KBM-7 (cell line): ENCODE results near the gene KIF13A.

Experiments used
- DNase-seq: peaks from one replicate; pipeline ENCODE4 v3.0.0-alpha.2; 2015
- in situ Hi-C: fragments of 300-500 bp; cut with MboI; formaldehyde crosslinking; loops from 2 replicates; pipeline ENCODE4 v1.14.3; 2020; ENCODE audit warnings: low sequenced_read_pairs, low pct_unique_long_range_greater_than_20kb, mixed read lengths

Gene KIF13A

DNA sequence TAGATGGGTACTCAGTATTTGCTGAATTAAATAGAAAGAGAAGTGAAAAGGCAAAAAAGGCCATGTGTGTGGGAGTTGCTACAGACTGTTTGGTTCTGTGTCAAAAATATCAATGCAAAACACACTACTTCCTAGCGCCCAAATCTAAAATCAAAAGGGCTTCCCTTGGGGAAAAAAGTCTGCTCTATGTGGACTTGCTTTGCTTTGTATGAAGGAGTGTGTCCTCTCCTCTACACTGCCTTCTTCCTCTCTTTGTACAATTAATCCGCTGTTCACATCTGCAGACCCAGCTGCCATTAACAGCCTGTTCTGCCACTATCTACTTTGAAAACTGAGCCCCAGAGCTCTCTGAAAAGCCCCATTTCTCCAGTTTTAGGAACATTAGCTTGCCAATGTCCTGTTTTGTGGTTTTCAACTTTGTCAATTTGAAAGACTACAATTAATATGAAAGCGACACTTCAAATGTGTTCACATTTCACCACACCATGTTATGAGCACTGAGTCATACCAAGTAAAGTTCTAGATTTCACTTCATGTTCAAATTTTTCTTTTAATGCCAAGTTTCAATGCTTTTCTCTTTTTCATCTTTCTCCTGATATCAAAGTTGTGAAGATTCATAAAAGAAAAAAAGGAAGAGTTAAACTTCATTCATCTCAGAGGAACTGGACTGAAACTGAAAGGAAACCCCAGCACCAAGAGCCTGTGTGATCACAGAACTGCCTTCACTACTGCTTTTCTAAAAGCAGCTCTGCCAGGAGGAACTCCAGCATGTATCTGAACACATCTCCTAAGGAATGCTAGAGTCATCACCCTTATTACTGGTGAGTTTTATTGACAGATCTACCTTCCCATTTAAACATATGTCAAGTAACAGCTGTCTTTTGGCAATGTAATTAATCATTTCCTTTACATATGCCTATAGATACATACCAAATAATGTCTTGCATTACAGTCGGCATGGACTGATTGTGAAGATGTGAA lies 102.6 kb downstream of the KIF13A start:
- DNase-seq = peak; percentile 59
- in situ Hi-C loops = no loop called here

DNA sequence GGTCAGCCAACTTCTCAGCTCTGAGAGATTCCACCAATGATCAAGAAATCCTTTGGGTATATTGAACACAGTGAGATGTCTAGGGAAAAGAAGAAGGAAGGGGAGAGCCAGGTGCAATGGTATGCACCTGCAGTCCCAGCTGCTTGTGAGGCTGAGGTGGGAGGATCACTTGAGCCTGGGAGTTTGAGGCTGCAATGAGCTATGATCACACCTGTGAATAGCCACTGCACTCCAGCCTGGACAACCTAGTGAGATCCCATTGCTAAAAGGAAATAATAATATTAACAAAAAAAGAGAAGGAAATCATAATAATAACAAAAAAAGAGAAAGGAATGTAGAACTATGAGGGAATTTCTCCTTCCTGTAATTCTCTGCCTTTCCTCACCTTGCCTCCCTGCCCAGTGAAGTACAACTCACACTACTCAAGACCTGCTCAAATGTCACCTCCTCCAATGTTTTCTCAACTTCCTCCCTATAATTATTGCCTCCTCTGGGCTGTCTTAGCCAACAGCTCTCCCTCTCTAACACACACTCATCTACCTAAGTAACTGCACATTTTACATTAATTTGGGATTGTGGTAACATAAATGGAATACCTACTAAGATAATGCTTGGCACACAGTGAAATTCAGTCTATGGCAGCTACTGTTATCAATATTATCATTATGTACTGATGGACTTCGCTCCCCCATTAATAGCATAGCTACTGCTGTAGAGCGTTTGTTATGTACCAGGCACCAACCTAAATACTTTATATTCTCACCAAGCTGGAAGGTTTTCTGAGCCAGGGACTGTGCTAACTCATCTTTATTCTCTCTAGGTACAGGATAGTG lies 103.6 kb downstream of the KIF13A start:
- in situ Hi-C loops = no loop called here
- DNase-seq = no peak

DNA sequence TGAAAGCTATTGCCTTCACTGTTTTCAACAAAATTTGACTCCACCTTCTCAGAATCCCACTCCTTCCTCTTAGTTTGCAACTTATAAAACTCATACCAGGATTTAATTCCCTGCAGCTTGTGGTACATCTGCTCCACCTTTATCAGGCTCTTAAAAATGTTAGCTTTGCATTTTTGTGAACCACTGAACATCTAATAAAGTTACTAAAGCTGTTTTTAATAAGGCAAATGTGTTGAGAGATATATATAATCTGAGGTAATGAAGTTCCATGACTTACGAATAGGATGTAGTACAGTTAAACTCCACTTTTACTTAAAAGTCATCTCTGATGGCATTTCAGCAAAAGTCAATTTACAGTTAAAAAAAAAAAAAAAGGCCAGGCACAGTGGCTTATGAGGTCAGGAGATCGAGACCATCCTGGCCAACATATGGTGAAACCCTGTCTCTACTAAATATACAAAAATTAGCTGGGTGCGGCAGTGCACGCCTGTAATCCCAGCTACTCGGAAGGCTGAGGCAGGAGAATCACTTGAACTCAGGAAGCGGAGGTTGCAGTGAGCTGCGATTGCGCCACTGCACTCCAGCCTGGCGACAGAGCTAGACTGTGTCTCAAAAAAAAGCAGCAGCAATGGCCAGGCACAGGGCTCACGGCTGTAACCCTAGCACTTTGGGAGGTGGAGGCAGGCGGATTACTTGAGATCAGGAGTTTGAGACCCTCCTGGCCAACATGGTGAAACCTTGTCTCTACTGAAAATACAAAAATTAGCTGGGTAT lies 106.2 kb downstream of the KIF13A start:
- peak; percentile 28 for DNase-seq
- in situ Hi-C loops = no loop called here

- DNase-seq = no peak
Measured at GRCh38 chr6:17879184-17879583, 108.3 kb downstream of the KIF13A start.

GRCh38 chr6:17878734-17879133 lies 108.7 kb downstream of the KIF13A start:
- in situ Hi-C loops = no loop called here
- no peak for DNase-seq

More at GRCh38 chr6:17879184-17879583, 108.3 kb downstream of the KIF13A start:
- in situ Hi-C loops = no loop called here

DNA sequence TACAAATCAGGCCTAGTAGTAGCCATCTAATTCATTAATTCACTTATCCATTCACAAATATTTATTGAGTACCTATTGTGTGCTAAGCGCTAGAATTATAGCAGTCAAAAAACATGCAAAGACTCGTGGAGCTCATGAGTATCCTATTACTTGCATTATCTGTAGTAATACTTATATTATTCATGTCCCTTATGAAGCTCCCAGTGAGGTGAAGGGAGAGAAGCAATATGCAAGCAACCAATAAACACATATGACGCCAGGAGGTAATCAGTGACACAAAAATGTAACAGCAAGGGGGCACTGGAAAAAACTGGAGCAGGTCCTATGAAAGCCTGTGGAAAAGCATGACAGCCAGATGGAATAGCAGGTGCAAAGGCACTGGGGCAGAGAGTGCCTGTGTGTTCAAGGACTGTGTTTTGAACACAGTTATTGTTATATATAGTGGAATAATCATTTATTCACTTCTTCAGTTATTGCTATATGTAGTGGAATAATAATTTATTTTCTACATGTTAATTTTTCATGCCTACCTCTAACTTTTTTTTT lies 109.5 kb downstream of the KIF13A start:
- no peak for DNase-seq
- in situ Hi-C loops = no loop called here

DNA sequence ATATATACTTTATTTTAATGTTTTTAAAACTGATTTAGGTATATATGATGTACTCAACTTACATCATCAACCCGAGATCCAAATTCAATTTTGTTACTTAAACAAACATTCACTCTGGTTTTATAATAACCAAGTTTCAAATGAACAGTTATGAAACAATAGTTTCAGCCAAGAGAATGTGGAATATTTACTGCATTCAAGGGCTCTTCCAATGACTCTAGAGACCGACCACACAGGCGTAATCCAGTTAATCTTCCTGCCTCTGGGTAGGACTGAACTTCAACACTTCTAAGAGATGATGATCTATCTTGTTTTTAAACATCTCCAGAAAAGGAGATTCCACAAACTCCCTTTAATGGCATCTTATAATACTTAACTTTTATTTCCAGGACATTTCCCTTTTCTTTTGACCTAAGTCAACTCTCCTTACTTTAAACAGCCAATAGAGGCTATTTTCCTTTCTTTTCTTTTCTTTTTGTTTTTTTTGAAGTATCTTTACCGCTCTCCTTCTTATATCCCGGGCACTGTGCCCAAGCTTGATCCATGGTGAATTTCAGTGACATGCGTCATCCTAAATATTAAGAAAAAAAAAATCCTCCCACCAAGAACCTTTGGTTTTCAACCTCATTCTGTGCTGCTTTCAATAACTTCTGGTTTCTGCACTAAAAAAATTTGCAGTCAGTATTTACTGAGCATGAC lies 110.1 kb downstream of the KIF13A start:
- no peak for DNase-seq
- in situ Hi-C loops = no loop called here

DNA sequence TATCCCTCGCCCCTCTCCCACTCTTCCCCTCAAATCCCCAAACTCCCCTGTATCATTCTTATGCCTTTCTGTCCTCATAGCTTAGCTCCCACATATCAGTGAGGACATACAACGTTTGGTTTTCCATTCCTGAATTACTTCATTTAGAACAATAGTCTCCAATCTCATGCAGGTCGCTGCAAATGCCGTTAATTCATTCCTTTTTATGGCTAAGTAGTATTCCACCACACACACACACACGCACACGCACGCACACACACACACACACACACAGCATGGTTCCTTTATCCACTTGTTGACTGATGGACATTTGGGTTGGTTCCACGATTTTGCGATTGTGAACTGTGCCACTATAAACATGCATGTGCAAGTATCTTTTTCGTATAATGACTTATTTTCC lies 112.7 kb downstream of the KIF13A start:
- in situ Hi-C loops = no loop called here
- no peak for DNase-seq

- no peak for DNase-seq
- in situ Hi-C loops = no loop called here
Measured at GRCh38 chr6:17872908-17873307, 114.5 kb downstream of the KIF13A start.

DNA sequence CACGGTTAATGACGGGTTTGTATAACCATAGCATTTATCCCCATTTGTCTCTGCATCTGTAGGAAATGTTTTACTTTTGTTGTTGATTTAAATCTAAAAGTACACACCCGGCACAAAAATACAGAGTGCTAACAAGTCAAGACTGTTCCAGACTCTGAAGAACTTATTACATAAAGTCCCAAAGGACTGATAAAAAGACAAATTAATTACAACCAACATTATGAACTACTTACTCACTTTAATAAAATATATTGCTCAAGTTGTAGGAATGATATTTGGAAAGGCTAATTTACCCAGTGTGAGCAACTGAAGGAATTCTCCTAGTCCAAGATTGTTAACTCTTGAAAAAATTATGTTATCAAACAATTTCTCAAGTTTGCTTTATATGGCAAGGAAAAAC lies 115.6 kb downstream of the KIF13A start:
- no peak for DNase-seq
- in situ Hi-C loops = no loop called here

- in situ Hi-C loops = no loop called here
- no peak for DNase-seq
Measured at GRCh38 chr6:17871189-17871519, 116.3 kb downstream of the KIF13A start.

- no peak for DNase-seq
- in situ Hi-C loops = no loop called here
Measured at GRCh38 chr6:17870300-17871188, 116.9 kb downstream of the KIF13A start.

GRCh38 chr6:17869753-17870050 lies 117.7 kb downstream of the KIF13A start:
- DNase-seq = peak; percentile 20
- in situ Hi-C loops = no loop called here

DNA sequence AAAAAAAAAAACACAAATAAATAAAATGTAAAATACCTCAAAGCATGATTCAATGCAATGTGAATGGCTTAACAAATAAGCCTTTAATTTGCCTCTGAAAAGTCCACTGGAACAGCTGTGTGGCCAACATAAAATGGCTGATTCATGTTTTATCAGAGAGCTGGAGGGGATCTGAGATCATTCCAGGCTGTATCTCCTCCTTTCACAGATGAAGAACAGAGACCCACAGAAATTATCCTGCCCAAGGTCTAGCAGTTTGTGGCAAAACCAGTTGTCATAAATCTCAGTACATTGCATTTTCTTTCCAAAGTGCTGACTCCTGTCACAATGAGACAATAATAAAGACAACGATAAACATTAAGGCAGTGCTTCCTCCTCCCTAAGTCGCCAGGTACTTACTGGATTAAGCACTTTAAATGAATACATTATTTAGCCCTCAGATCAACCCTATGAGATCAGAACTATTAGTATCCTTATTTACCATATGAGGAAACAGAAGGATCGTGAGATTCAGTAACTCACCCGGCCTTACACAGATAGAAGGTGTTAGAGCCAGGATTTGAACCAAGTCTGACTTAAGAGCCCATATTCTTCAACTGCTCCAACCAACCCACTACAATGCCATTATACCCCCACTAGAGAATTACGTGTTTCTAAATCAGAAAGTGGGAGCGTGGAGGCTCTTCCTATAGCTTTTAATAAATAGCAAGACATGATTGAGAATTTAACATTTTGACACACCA lies 118.3 kb downstream of the KIF13A start:
- in situ Hi-C loops = no loop called here
- no peak for DNase-seq

DNA sequence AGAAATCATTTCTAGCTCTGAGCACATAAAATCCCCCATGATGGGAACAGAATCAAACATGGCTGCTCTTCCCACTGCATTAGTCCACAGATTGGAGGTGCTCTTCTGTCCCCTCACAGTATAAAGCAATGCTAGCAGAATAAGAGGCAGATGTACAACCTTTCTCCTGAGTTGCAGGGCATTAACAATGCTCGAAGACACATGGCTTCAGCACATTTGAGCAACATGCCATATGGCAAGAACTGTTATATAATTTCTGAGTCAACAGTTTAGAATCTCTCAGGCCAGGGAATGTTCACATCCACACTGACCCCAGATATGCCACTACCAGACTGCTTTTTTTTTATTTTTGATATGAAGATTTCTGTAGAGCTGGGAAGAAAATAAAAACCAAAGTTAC lies 119.6 kb downstream of the KIF13A start:
- in situ Hi-C loops = no loop called here
- DNase-seq = no peak

DNA sequence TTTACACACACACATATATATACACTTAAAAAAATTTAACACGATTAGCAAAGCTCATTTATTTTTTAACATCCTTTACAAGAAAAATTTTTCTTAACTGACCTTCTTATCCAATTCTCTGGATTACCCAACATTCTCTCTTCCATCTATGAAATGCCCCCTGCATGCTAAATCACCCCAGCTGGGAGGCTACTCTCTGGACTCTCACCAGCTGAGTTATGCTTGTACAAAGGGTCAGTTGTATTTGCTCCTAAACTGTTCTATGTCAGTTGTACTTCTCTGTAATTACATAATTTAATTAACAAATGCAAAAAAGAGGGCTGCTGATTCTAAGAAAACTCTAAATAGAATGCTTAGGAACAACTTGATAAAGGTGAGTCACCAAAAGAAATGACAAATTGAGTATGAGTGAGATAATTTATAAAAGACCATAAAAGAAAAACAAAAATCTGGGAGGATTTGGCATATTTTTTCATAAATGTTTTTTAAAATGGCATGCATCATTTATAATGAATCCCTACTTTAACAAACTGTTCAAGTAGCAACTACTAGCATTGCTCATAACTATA lies 120.5 kb downstream of the KIF13A start:
- in situ Hi-C loops = no loop called here
- DNase-seq = no peak
